NK-92 treated with Interleukin-12 subunit alpha and Interleukin-12 subunit beta, amount 100 ng/mL, for 24 hours (cell line): ENCODE measurements around the gene CPXM2.

ENCODE experiments used
- DNase-seq: peaks from one replicate; lab custom pipeline; 2025; lab: John Stamatoyannopoulos, UW

CPXM2 gene

DNA sequence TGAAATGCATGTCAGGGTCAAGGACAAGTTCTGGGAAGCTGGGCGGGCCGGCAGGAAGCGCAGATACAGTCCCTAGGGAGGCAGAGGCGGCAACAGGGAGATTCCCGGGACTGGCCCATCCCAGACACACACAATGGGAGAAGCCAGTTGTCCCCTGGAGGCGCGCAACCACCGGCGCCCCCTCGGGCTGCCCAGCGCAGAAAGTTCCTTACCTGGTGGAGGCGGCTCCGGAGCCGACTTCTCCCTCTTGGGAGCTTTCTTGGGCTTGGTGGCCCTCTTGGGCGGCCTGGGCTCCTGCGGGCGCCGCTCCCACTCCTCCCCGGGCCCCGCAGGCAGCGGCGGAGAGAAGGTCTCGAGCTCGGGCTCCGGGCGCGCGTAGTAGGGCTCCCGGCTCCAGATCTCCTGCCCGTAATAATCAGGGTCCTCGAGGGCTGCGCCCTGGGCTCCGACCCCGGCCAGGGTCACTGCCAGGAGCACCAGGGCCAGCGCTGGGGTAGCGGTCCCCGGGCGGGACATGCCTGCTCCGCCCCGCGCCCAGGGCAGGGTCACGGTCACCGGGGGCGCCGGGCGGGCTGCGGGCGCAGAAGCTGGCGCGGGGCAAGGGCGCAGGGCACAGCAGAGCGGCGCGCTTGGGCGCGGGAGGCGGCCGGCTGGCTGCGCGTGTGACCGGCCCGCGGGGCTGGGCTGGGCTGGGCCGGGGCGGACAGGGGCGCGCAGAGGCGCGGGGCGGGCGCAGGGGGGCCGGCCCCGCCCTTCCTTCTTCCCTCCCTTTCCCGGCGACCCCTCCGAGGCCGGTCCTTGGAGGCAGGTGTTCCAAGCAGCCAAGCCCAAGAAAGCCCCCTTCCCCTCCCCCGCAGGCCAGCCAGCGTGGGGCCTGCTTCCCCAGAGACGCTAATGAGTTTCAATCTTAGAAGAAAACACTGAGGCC is at the start of gene CPXM2:
TSS of gene CPXM2 (minus strand) at position 664 of the 928 bp plus-strand sequence. CDS start at position 516, 148 bp downstream.
- DNase-seq = no peak

DNA sequence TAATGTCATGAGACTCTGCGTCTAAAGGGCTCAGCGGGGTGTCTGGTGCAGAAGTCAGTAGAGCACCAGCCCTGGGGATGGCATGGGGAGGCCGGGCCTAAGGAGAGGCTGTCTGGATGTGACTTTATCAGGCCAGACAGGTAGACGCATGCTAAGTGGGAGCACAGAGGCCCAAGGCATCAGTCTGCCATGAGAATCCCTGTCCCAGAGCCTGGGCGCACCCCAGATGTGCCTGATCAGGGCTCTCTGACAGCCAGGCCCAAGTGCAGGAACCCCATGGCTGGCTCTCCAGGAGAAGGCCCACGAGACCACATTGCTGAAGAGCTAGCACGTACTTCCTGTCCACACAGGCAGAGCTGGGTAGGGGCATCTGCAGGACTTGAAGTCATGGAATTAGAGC is 48.0 kb upstream of the CPXM2 start:
- DNase-seq = no peak

DNA sequence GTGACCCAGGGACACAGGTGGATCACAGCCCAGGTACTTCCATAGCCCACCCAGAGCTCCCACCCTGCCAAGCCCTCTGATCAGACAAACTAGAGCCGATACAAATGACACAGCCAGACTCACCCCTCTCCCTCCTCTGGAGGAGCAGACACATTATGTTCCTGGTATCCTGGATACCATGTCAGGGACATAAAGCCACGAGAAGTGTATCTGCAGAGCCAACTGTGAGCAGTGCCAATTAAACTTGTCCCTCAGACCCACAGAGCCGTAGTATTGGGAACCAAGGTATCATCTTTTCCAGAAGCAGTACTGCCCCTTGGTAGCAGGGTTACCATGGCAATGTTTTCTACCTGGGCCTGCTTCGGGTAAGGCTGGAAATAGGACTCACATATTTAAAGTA is 47.3 kb upstream of the CPXM2 start:
- DNase-seq = no peak

DNA sequence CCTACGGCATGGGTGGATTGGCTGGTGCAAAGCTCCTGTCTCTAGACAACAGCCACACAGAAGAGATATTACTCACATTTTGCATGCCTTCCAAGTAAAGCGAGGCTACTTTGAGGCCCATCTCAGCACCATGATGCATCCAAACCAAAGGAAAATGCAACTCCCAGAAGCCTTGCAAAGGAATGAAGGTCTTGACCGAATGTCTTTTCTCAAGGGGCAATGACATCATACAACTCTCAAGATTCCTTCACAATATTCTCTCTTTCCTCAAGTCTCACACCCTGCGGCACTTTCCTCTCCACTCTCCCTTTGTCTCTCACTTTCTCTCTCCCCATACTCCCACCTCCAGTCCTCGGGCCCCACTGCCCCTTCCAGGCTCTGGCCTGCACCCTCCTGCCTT is 44.8 kb upstream of the CPXM2 start:
- no peak for DNase-seq

DNA sequence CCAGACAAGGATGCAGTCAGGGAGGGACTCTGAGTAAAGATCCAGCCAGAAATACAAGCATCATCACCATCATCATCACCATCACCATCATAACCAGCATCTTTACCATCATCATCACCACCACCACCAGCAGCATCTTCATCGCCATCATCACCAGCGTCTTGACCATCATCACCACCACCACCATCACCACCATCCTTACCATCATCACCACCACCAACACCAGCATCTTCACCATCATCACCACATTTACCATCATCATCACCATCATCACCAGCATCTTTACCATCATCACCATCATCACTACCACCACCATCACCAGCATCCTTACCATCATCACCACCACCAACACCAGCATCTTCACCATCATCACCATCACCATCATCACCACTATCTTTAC is 44.1 kb upstream of the CPXM2 start:
- DNase-seq = no peak

DNA sequence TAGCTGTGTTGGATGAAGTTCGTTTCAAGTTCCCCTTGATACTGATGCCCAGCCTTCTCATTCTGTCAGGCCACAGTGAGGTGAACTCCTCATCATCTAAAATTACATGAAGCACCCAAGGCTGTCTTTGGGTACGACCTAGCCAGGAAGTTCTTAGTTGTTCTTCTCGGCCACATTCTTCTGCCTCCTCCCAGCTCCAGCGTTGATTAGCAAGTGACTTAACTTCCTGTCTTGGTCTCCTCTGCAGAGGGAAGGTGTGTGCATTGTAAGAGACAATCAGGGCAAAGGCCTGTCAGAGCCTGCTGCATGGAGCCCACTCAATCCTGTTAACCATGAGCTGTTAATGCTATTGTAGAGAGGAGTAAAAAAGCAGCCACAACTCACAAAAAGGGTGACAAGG is 43.2 kb upstream of the CPXM2 start:
- no peak for DNase-seq

DNA sequence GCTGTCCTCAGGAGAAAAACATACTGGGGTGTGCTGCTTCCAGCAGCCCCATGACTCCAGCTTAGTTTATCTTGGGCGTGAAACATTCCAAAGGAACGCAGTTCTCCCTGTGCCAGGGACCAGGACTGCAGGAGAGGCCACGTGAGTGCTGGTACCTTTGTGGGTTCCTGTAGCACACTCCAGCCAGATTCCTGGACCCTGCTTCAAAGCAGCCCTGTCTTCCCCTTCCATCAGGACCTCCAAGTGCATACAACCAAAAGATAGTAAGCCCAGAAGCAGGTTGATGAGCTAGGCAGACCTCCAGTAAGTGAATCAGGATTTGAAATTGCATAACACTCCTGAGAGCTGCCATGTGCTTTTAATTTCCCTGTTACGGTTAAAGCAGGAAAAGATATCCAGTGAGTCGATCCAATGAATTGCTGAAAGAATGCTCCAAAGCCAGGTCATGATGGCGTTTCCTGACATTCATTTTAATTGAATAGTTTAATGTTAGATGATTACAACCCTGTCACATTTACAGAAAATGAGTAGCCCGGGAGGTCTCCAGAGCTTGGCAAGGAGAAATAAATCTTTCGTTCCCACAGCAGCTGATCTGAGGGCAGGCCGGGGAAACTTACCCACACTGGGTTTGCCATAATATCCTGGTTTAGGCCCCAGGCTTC is 38.9 kb upstream of the CPXM2 start:
- DNase-seq = no peak

DNA sequence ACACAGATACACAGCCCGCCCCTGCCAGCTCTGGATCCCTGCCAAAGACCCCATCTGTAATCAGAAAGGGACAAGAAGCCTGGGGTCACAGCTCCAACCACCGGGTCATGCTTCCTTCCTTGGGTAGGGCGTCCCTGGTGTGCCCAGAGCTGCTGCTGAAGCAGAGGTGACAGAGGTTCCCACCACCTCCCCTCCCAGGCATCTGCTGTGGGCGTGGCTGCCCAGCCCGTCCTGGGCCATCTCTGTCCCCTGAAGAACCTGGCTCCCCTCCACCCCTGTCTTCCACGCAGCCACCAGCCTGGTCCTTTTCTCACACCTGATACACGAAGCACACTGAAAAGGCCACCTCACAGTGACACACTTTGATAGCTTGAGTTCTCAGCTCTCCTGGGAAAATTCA is 38.2 kb upstream of the CPXM2 start:
- no peak for DNase-seq

DNA sequence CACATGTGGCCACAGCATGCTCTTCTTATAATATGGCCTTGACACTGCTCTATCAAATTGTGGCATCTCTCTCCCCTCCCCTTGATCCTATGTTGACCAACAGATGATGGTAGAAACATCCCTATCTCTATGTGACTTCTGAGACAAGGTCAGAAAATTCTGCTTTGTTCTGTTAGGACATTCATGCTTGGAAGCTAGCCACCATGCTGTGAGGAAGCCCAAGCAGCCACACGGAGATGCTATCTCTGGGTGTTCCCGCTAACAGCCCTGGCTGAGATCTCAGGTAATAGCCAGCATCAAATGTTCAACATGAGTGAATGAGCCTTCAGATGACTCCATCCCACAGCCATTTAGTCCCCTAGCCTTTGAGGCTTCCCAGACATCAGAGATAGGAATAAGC is 36.8 kb upstream of the CPXM2 start:
- DNase-seq = no peak

DNA sequence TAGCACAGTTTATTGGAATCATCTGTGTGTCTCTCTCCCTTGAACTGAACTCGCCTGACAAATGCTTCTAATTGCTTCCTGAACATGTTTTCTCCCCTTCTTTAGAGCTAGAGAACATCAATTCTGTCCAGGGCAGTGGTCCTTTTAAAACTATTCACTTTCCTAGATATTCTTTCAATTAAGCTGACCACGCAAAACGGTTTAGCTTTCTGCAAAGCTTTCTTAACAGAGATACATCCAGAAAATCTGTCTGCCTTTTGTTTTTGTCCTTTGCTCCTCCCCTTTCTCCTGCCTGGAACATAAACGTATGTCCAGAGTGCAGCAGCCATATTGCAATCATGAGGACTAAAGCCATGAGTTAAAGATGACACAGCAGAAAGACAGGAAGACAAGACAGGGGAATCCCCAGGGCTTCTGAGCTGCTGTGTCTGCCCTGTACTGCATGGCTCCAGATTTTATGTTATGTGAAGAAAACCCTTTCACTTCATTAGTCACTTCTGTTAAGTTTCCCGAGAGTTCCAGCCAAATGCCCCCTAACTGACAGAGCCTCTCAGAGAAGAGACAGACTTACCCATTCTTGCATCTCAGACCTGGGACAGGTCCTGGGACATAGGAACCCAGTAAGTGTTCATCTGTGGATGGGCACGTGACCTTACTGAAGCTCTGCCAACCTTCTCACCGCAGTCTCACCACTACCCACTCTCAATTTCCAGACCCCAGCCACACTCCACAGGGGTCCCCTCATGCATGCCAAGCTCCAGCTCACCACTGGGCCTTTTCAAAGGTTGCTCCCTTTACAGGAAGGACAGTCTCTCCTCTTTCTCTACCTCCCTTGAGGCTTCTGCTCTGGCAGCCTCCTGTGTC is 35.0 kb upstream of the CPXM2 start:
- DNase-seq = peak; percentile 13

DNA sequence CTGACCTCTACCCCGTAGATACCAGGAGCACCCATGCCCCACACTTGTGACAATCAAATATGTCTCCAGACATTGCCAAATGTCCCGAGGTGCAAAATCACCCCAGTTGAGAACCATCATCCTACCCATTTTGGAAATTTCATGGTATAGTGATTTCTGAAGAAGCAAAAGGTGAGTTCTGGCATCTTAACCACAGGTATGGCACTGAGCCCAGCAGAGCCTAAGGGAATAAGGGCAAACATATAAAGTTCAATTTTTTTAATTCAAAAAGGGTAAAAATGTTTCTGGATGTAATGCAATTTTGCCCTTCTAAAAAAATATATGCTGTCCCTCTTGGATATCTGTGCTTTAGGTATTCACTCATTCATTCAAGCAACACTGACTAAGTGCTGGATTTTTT is 30.5 kb upstream of the CPXM2 start:
- DNase-seq = no peak

DNA sequence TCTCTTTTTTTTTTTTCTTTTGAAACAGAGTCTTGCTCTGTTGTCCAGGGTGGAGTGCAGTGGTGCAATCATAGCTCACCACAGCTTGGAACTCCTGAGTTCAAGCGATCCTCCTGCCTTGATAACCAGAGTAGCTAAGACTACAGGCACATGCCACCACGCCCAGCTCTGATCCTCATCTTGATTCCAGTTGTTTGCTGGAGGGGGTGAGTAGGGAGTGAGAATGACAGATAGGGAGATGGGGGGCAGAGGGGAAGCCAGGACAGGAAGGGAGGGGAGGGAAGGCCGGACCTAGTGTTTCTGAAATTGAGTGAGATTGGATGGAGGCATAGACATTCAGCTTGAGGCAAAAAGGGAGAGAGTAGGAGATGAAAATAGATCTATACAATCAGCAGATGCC is 25.2 kb upstream of the CPXM2 start:
- no peak for DNase-seq

DNA sequence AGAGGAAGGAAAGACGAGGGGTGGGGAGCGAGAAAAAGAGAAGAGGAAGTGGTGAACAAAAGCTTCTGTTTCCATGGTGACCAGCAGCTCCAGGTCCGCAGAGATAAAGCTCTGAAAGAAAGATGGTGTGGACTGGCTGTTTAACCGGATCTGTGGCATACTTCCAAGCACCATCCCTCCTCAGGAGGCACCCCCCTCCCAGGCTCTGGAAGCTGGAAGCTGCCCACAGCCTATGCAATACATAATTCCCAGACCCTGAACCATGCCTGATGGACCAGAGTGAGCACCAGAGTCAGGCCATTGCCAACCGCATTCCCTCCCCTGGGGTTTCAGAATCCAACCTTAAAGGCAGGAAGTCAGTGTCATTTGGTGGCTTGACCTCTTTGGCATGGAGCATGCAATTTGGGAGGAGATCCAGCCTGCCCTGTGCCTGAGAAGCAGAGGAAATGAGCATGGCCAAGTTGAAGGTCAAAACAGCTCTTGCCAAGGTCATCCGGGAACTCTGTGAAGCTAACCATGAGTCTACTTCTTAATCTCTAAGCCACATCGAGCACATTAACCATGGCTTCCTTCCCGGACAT is 22.2 kb upstream of the CPXM2 start:
- DNase-seq = no peak

DNA sequence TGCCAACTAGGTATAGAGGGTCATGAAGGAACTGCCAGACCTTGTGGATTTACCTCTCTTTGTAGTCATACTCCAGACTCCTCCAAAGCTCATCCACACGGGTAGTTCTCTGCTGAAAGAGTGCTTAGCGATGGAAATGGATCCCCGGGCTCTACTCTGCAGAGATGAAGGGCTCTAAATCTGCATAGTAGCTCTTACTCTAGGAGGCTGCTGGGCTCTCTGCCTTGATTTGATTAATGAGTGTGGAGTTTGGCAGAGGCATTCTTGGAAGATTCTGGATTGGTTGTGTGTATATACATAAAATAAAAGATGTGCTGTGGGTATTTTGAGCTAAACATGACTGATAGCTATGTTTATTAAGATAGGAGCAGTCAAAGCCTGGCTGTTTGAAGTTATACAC is 21.3 kb upstream of the CPXM2 start:
- no peak for DNase-seq

DNA sequence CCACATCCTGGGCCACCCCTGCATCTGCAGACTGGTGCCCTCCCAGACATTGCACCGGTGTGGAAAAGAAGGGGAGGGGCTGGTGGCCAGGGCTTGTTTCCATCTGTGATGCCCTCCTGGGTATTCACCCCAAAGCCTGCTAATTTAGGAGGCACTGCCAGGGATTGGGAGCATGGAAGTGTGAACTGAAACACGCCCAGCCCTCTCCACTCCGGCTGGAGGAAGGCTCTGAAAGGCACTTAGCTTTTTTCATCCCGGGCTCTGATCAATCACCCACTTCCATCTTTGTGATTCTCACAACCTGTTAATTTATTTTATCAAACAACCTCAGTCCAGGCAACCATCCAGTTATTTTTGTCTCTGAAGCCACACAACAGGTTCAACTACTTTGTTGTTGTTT is 20.9 kb upstream of the CPXM2 start:
- DNase-seq = no peak

DNA sequence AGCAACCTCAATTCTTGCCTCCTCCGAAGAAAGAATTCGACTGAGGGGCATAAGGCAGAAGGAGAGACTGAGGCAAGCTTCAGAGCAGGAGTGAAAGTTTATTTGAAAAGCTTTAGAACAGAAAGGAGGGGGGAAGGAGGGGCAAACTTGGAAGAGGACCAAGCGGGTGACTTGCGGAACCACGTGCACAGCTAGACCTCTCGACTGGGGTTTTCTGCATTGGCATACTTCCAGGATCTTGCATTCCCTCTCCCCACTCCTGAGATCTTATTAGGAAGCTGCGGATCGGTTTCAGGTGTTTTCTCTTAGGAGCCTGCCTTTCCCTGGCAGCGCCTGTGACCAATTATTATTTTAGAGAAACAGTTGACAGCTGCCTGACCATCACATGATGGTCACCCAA is 20.3 kb upstream of the CPXM2 start:
- no peak for DNase-seq

DNA sequence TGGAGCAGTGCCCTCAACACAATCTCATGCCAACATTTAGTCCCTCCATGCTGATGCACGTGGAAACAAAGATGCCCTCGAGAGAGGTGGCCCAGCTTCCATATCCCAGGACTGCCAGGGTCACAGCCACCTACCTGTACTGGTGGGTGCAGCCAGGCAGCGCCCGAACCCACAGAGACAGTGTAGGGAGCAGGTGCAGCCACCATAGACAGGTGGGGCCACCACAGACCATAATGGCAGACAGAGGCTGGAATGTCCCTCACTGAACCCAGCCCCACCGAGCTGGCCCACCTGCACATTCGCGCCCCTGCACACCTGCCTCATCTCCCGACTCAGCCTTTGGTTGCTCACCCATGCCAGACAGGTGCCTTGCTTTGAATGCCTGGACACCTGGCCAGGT is 18.3 kb upstream of the CPXM2 start:
- no peak for DNase-seq

DNA sequence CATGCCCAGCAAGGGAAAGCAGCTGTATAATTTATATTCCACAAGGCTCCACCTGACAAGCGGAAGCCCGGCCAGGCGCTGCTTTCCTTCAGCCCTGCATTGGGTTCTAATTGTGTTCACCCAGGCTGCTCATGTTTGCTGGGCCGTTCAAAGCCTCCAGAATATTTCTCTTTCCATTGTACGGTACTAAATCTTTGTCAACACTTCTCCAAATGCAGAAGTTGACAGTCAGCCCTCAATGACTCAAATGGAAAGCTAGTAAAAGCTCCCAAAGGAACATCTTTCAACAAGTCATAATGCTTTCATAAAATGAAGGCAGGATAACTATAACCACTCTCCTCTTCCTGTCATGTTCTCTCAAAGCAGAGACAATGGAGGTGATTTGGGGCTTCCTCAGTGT is 17.8 kb upstream of the CPXM2 start:
- no peak for DNase-seq

DNA sequence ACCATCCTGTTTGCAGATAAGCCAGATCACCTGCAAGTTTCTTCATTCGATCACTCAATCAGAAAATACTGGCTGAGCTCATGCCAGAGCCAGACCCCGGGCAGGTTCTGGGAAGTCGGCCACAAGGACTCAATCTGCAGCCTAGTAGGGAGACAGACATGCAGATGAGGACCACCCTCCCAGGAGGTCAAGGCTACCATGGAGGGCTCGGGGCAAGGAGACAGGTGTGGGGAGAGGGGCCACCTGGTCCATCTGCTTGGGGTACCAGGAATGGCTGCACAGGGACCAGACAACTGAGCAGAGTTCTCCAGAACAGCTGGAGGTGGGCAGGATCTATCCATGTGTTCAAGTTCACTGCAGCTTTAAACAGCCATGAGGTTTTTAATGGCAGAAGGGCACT is 16.8 kb upstream of the CPXM2 start:
- DNase-seq = no peak

DNA sequence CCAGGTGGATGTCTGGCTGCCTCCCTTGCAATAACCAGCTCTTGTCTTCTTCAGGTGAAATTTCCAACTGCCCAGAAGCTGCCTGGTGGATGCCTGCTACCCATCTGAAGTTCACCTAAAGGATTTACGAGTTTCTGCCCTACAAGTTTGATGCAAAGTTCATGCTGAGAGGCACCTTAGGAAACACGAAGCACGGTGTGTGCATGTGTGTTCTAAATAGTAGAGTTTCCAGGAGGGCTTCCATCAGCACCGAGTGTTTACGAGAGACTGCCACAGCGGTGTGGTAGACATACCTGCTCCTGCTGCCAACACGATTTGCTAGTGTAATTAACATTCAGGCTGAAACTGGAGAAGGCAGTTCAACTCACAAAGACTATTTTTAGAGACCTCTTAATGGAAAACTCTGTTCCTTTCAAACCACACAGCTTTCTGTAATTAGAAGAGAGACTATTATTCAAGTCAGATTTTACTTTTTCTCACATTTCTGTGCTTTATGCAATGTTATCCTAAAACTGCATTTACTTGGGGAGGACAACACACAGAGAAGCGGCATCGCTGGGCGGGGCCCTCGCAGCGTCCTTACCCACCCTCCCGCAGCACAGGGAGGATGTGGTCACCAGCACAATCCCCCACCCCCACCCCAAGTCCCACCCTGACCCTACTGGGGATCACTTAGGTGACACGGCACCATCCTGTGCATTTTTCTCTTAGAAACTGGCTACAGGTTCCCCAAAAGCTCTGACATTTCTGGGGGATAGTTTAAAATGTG is 15.5 kb upstream of the CPXM2 start:
- no peak for DNase-seq

DNA sequence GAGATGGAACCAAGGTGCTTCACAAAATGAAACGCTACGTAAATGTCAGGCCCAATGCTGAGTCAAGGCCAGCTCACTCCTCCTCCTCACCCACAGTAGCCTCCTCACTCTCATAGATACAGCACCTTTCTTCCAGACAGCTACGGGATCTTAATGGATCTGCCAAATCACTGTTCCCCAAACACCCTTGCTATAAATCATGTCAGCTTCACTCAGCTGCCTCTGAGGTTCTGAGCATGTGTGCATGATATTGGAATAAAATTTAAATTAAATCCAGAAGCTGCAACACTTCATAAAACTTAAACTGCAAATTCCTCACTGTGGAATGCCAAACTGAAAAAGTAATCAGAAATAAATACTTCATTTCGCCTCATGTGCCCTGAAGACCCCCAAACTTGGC is 14.7 kb upstream of the CPXM2 start:
- DNase-seq = no peak
